HG03442 (cell line): ENCODE results near the gene IFNAR2.
"Not testable (repeated sequence)": the region's sequence is repeated elsewhere in the genome, so short reads cannot be mapped to it uniquely, and the experiment has no call there.

Source experiments
- ATAC-seq: cut with Tn5 transposase; IDR thresholded peaks from one replicate; pipeline ENCODE4 v1.9.1; 2021; ENCODE audit warnings: mild to moderate bottlenecking, moderate library complexity; ENCODE audit not compliant: unreplicated experiment

Gene IFNAR2

DNA sequence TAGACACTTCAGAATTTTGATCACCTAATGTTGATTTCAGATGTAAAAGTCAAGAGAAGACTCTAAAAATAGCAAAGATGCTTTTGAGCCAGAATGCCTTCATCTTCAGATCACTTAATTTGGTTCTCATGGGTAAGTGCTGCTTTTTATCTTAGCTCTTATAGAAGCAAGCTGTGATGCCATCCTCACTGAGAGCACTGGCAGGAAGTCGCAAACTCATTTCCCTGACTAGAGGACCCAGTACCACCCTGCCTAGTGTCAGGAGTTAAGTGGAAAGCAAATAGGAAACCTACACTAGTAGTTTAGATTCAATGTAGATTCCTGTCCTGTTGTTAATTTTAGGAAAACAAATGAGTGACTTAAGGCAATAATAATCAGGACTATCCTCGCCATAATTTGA lies 12.1 kb downstream of the IFNAR2 start:
- ATAC-seq, result no peak

DNA sequence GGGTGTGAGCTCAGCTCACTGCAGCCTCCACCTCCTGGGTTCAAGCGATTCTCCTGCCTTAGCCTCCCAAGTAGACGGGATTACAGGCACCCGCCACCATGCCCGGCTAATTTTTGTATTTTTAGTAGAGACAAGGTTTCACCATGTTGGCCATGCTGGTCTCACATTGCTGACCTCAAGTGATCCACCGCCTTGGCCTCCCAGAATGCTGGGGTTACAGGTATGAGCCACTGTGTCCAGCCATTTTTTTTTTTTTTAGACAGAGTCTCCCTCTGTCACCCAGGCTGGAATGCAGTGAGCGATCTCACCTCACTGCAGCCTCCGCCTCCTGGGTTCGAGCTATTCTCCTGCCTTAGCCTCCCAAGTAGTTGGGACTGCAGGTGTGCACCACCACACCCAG lies 13.1 kb downstream of the IFNAR2 start:
- not testable (repeated sequence) for ATAC-seq

DNA sequence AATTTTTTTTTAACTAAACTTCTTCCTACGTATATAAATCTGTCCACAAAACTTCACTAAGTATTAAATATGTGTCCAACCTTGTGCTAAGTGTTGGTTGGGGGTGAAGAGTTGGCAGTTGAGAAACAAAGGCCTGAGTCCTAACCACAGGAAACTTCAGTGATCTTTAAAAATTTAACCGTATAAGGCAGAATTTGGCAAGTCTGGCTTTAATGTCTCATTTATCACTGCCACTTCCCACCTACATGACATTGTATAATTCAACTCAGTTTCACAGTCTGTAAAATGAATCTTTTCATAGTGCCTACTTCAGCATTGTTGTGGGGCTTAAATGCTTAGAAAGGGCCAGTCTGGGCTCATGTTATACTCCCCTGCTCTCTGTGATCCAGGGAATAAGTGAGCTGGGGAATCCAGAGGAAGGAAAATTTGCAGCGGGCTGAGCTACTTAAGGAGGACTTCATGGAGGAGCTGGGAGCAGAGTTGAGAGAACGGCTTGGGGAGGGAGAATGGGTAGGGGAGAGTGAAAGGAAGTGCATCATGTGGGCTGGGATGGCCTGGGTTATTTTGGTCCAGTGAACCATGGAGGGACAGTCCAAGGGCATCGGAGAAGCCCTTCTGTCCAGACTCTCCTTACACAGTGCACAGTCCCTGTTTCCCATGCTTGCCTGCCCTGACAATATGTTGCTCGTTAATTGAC lies 14.5 kb downstream of the IFNAR2 start:
- ATAC-seq, result no peak

DNA sequence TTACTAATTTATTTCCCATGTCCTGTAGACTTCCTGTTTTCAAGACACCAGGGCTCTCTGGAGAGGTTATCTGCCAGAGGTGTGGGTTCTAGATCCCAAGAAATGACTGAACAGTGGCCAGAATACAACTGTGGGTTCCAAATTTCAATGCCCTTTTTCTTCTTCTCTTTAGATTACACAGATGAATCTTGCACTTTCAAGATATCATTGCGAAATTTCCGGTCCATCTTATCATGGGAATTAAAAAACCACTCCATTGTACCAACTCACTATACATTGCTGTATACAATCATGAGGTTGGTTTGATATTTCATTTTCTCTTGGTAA lies 15.0 kb downstream of the IFNAR2 start:
- ATAC-seq, result no peak

DNA sequence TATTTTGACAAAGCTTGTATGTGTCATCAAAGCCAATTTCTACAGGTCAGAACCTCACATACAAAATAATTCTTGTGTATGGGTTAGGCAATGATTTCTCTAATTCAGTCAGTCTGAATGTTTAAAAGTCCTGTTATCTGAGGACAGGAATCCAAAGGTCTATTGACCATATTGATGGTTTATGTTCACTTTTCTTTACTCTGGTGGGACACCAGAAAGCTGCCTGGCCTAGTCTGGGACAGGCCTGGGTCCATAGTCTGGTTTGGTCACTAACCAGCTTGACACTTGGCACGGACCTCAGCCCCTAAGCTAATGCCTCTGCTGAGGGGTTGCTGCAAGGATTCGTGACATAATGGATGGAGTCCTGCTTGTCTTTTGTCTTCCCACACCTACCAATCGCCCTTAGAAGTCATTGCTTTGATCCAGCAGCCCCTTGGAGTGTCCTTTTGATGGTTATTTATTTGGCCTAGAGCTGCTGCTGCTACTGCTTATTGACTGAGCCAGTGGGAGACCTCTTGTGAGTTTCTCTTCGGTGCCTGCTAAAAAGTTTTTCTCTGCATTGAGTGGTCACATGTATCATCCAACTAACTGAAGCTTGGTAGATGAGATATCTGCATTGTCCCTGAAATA lies 15.7 kb downstream of the IFNAR2 start:
- ATAC-seq, result no peak

DNA sequence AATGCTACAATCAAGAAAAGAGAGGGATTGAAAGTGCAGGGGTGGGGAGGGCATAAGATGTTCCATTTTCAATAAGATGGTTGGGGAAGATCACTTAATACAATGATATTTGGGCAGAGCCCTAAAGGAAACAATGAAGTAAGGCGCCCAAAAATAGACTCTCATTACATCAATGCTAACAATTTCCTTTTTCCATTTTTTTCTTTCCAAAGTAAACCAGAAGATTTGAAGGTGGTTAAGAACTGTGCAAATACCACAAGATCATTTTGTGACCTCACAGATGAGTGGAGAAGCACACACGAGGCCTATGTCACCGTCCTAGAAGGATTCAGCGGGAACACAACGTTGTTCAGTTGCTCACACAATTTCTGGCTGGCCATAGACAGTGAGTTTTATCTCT lies 16.8 kb downstream of the IFNAR2 start:
- ATAC-seq, result no peak

DNA sequence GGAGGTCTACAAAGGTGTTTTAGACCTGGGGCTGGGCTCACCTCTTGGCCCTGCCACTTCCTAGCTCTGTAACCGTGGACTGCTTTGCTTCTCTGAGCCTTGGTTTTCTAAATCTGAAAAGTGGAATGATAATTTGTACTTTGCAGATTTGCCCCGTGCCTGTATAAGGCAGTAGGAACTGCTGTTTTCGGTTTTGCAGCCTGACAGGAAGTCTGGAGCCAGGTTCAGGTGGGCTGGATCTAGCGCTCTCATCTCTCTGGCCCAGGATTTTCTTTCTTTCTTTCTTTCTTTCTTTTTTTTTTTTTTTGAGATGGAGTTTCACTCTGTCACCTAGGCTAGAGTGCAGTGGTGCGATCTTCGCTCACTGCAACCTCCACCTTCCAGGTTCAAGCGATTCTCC lies 17.2 kb downstream of the IFNAR2 start:
- ATAC-seq, result no peak

DNA sequence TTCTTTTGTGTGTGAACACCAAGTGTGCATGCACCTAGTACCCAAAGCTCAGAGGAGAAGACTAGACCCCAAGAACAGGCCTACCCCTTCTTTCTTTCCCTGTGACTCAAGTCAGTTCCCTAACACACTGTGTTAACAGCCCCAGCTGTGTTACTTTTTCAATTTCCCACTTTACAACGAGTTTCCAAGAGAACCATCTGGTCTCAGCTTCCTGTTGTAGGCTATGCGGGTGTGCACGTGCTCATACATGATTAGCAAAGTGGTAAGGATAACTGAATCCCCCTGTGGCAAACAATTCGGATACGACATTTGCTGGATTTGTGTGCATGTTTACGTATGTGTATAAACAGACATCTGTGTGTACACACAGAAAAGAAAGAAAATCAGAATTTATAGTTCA lies 17.9 kb downstream of the IFNAR2 start:
- no peak for ATAC-seq

DNA sequence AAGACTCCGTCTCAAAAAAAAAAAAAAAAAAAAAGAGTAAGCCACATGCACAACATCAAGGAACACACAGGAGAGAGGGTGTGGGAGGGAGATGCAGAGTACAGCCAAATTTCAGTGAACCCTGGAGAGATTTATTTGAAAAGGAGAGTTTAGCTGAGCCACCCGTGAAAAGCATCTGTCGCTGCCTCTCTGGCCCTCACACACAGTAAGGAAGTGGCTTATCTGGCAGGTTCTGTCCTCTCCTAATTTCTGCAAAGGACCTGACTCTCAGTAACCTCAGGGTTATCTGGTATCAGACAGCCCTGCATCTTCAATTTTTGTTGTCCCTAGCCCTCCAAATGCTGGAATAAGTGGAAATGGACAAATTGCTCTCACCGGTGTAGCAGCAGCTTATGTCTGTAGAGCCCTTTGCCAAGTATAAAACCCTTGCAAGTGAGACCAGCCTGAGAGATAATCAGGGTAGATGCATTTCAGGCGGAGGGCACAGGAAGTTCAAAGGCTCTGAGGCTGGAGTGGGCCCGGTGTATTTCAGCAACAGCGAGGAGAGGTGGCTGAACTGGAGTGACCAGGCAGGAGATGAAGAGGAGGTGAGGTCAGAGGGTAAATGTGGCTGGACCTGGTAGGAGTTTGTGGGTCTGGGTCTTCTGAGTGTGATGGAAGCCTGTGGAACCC lies 19.7 kb downstream of the IFNAR2 start:
- ATAC-seq, result no peak

DNA sequence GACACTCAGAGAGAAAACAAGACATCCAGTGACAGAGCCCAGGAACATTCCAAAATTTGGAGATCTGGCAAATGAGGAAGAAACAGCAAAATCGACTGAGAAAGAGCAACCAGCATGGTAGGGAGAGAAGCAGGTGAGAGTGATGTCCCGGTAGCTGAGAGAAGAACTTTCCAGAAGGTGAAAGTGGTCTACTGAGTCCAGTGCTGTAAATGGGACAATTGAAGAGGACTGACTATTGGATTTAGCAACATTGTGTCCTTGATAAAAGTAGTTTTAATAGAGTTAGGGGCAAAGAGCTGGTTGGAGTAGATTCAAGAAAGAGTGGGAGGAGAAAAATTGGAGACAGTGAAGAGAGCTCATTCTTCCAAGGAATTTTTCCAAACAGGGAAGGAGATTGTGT lies 21.4 kb downstream of the IFNAR2 start:
- no peak for ATAC-seq

DNA sequence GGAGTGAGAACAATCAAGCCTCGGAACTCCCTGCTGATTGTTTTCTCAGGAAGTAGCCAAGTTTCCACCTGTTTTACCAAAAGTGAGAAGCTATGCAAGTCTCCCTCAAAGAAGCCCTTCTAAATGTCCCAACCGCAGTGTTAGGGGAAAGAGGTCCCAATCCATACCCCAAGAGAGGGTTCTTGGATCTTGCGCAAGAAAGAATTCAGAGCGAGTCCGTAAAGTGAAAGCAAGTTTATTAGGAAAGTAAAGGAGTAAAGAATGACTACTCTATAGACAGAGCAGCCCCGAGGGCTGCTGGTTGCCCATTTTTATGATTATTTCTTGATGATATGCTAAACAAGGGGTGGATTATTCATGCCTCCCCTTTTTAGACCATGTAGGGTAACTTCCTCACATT lies 23.6 kb downstream of the IFNAR2 start:
- ATAC-seq, result not testable (repeated sequence)

DNA sequence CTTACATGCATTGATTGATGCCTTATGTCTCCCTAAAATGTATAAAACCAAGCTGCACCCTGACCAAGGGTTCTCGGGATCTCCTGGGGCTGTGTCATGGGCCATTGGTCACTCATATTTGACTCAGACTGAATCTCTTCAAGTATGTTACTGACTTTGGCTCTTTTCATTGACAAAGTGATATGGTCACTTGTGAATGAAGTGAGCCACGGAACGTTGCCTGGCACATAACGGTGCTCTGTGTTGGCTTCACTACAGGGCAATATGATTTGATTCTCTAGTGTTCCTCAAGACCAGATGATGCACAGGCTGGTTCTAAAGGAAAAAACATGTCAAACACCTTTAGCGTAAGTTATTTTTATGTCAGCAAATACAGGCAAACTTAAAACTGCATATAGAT lies 25.0 kb downstream of the IFNAR2 start:
- no peak for ATAC-seq

DNA sequence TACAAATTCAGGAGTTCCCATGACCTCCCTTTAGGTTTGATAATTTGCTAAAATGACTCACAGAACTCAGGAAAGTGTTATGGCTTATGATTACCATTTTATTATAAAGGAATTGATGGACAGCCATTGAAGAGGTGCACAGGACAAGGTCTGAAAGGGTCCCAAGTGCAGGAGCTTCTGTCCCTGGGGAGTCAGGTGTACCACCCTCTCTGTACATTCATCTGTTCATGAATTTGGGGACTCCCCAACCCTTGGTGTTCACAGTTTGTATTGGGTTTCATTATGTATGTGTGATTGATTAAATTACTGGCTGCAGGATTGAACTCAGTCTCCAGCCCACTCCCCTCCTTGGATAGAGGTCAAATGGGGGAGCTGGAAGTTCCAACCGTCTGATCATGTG lies 25.7 kb downstream of the IFNAR2 start:
- ATAC-seq, result no peak

DNA sequence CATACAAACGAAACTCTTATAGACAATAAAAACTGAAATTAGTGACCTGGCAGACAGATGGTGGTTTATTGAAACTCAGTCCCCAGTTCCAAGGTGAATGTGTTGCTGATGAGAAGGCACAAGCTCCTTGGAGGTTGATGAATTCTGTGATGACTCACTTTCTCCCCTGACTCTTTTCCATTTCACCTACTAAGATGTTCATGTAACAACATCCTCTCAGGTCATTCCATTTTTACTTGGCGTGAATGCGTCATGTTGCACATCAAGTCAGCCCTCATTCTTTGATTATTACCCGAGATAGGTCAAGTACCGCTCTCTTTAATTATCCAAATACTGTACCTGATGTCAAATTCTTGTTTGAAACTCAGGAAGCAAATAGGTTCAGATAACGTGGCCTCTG lies 26.3 kb downstream of the IFNAR2 start:
- ATAC-seq, result no peak

DNA sequence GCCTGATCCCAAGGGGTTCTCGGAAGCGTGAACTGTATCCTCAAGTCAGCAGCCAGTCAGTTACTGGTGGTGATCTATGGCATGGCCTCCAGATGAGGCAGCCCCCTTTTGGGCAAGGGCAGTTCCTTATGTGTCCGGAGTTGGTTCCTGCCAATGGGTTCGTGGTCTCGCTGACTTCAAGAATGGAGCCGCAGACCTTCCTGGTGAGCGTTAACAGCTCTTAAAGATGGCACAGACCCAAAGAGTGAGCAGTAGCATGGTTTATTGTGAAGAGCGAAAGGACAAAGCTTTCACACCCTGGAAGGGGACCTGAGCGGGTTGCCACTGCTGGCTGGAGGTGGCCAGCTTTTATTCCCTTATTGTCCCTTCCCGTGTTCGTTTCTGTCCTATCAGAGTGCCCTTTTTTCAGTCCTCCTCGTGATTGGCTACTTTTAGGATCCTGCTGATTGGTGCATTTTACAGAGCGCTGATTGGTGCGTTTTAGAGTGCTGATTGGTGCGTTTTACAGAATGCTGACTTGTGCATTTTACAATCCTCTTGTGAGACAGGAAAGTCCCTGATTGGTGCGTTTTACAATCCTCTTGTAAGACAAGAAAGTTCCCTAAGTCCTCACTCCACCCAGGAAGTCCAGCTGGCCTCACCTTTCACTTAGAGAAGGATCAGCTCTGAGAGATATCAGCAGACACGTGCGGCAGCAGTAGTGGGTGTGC lies 27.5 kb downstream of the IFNAR2 start:
- no peak for ATAC-seq

DNA sequence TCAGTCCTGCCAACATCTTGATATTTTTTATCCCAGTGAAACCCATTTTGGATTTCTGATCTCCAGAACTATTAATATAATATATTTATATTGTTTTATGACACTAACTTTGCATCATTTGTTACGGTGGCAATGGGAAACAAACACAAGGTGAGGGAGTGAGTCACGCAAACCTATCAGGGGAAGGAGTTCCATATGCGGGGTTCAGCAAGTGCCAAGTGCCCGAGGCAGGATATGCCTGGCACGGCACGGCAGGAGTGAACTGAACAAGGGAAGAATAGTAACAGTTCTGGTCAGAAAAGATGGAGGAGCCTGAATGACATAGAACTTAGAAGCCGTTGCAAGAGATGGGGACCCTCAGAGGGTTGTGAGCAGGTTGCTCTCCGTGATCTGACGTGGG lies 28.7 kb downstream of the IFNAR2 start:
- ATAC-seq, result no peak

DNA sequence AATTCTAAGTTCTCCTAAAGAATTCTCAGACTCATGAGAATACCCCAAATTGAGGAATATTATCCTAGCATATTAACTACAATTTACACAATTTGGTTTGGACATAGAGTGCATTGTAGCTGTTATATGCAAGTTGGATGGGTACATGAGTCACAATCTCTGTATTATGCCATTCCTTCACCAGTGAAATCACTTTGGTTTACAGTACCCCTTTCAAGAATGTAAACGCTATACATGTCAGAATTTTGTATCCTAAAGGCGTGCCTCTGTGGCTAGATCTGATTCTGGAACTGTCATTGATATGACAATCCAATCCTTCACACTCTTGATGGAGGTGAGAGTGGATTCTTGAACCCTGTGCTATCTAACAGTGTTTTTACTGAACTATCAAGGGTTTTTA lies 29.7 kb downstream of the IFNAR2 start:
- no peak for ATAC-seq

DNA sequence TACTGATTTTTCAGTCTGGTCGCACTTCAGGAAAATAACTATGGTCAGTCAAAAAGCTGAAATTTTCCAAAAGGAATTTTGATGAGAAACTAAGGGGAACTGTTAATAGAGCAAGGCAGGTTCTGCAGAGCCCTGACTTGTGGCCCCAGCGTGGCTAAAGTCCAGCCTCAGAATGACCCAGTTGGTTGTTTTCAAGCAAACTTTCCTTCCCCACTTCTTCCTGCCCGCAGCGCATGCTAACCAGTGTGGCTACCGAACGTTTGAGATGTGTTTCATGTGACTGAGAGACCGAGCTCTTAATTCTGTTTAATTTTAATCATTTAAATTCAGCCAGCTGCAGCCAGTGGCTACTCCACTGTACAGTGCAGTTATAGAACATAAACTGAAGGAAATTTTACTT lies 30.3 kb downstream of the IFNAR2 start:
- ATAC-seq, result no peak

DNA sequence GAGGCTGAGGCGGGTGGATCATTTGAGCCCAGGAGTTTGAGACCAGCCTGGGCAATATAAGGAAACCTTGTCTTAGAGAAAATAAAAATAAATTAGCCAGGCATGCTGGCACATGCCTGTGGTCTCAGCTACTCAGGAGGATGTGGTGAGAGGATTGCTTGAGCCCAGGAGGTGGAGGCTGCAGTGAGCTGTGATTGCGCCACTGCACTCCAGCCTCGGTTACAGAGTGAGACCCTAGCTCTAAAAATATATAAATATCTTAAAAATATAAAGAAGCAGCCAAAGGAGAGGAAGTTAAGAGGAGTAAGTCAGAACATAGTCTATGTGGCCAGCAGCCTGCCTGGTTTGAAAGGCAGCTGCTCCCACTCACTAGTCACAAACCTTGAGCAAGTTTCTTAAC lies 31.9 kb downstream of the IFNAR2 start:
- ATAC-seq, result no peak

DNA sequence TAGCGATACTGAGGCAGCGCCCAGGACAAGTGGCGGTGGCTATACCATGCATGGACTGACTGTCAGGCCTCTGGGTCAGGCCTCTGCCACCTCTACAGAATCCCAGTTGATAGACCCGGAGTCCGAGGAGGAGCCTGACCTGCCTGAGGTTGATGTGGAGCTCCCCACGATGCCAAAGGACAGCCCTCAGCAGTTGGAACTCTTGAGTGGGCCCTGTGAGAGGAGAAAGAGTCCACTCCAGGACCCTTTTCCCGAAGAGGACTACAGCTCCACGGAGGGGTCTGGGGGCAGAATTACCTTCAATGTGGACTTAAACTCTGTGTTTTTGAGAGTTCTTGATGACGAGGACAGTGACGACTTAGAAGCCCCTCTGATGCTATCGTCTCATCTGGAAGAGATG lies 33.2 kb downstream of the IFNAR2 start:
- no peak for ATAC-seq

DNA sequence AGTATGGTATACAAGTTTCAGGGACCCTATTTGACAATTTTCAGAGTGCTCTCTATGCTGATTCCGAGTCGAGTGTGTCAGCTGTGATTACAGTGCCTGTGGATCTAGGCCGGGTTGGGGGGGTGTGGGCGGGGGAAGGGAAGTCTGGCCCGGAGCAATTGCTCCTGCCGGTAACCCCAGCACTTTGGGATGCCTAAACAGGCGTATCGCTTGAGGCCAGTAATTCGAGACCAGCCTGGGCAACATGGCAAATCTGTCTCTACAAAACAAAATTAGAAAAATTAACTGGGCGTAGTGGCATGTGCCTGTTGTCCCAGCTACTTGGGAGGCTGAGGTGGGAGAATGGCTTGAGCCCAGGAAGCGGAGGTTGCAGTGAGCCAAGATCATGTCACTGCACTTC lies 34.8 kb downstream of the IFNAR2 start:
- no peak for ATAC-seq

DNA sequence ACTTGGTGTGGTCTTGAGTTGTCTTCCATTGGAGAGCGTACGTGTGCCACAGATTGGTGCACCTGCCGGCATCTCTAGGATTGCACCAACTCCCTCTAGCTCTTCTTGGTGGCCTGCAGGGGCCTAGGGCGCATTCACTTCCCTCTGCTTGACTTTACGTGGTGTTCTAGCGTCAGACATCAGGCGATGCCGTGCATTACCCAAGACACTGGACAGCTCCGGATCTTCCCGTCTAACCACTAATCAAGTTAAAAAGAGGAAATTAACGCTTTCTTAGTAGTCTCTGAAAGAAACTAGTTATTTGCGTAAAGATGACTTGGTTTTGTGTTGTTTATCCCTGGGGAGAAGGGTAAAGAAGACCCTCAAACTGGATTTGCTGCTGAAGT lies 35.9 kb downstream of the IFNAR2 start:
- no peak for ATAC-seq
